K562 (cell line): ENCODE measurements around the gene PACS1.

ENCODE experiments used
- CTCF ChIP-seq, 3 experiments: IDR thresholded peaks in 2 of 3; conservative IDR thresholded peaks in 1 of 3; 2 replicates each; pipeline ENCODE4 v1.5.1; 2011 to 2012; ENCODE audit warnings: low read length in 3 of 3, mild to moderate bottlenecking in 3 of 3, control low read depth in 2 of 3, improper control_type of control experiment in 1 of 3, inconsistent platforms in 1 of 3, low read depth in 1 of 3, mixed read lengths in 1 of 3, moderate library complexity in 1 of 3; ENCODE audit not compliant: insufficient read depth in 2 of 3
- FOXK2 ChIP-seq, 2 experiments: fragments of 450-650 bp; IDR thresholded peaks in 1 of 2; conservative IDR thresholded peaks in 1 of 2; 2 replicates each; pipeline ENCODE4 v1.6.1; 2016; ENCODE audit warnings: low read depth in 2 of 2, mild to moderate bottlenecking in 1 of 2
- HDGF ChIP-seq: fragments of 450-650 bp; IDR thresholded peaks from 2 replicates; pipeline ENCODE4 v1.6.1; 2016
- PHF20 ChIP-seq: fragments of 450-650 bp; IDR thresholded peaks from 2 replicates; pipeline ENCODE4 v1.6.1; 2018; ENCODE audit not compliant: partially characterized antibody
- POLR2A ChIP-seq: fragments of 450-650 bp; conservative IDR thresholded peaks from 2 replicates; pipeline ENCODE4 v1.6.1; 2016
- TBP ChIP-seq: optimal IDR thresholded peaks from 2 replicates; pipeline ENCODE3; 2011; ENCODE audit warnings: low read depth, low read length, improper control_type of control experiment
- ZNF274 ChIP-seq: IDR thresholded peaks from 2 replicates; pipeline ENCODE4 v1.6.1; 2011; ENCODE audit warnings: low read depth, mild to moderate bottlenecking, low read length, moderate library complexity, borderline replicate concordance
- TF ChIP-seq, protein P1 (sequence below), 2 experiments: fragments of 450-650 bp in 1 of 2; IDR thresholded peaks; 2 replicates each; pipeline ENCODE4 v1.6.1; 2011 to 2017; ENCODE audit warnings: low read depth in 2 of 2, antibody characterized with exemption in 1 of 2, borderline replicate concordance in 1 of 2, low read length in 1 of 2, mild to moderate bottlenecking in 1 of 2, mixed read lengths in 1 of 2; ENCODE audit not compliant: control insufficient read depth in 1 of 2
- TF ChIP-seq, protein P2 (sequence below): fragments of 250-450 bp; sonication (Bioruptor Pico); IDR thresholded peaks from 2 replicates; pipeline ENCODE4 v1.5.0; 2021; ENCODE audit warnings: mild to moderate bottlenecking, borderline replicate concordance
- TF ChIP-seq, protein P3 (sequence below): sonication (generic); formaldehyde crosslinking; IDR thresholded peaks from 2 replicates; pipeline ENCODE4 v1.8.0; 2022; ENCODE audit warnings: missing genetic modification reagents, mild to moderate bottlenecking, moderate library complexity, borderline replicate concordance

- TF ChIP-seq TBP = no peak
- no peak for TF ChIP-seq HDGF
- TF ChIP-seq, protein P1, sequence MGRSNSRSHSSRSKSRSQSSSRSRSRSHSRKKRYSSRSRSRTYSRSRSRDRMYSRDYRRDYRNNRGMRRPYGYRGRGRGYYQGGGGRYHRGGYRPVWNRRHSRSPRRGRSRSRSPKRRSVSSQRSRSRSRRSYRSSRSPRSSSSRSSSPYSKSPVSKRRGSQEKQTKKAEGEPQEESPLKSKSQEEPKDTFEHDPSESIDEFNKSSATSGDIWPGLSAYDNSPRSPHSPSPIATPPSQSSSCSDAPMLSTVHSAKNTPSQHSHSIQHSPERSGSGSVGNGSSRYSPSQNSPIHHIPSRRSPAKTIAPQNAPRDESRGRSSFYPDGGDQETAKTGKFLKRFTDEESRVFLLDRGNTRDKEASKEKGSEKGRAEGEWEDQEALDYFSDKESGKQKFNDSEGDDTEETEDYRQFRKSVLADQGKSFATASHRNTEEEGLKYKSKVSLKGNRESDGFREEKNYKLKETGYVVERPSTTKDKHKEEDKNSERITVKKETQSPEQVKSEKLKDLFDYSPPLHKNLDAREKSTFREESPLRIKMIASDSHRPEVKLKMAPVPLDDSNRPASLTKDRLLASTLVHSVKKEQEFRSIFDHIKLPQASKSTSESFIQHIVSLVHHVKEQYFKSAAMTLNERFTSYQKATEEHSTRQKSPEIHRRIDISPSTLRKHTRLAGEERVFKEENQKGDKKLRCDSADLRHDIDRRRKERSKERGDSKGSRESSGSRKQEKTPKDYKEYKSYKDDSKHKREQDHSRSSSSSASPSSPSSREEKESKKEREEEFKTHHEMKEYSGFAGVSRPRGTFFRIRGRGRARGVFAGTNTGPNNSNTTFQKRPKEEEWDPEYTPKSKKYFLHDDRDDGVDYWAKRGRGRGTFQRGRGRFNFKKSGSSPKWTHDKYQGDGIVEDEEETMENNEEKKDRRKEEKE (IDR thresholded peaks at IDR 0.05; ENCODE audit: borderline replicate concordance in 1 of 2, control insufficient read depth in 1 of 2, low read depth in 2 of 2, low read length in 1 of 2) = no peak
- TF ChIP-seq, protein P2, sequence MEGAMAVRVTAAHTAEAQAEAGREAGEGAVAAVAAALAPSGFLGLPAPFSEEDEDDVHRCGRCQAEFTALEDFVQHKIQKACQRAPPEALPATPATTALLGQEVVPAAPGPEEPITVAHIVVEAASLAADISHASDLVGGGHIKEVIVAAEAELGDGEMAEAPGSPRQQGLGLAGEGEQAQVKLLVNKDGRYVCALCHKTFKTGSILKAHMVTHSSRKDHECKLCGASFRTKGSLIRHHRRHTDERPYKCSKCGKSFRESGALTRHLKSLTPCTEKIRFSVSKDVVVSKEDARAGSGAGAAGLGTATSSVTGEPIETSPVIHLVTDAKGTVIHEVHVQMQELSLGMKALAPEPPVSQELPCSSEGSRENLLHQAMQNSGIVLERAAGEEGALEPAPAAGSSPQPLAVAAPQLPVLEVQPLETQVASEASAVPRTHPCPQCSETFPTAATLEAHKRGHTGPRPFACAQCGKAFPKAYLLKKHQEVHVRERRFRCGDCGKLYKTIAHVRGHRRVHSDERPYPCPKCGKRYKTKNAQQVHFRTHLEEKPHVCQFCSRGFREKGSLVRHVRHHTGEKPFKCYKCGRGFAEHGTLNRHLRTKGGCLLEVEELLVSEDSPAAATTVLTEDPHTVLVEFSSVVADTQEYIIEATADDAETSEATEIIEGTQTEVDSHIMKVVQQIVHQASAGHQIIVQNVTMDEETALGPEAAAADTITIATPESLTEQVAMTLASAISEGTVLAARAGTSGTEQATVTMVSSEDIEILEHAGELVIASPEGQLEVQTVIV = no peak
- TF ChIP-seq FOXK2 (conservative IDR thresholded peaks at IDR 0.05 in 1 of 2, IDR thresholded peaks at IDR 0.05 in 1 of 2; ENCODE audit: low read depth in 2 of 2) = no peak
- no peak for TF ChIP-seq PHF20
- TF ChIP-seq CTCF (IDR thresholded peaks at IDR 0.05 in 2 of 3, conservative IDR thresholded peaks at IDR 0.05 in 1 of 3; ENCODE audit: insufficient read depth in 2 of 3, low read depth in 1 of 3, low read length in 3 of 3) = no peak
- no peak for TF ChIP-seq ZNF274
- TF ChIP-seq, protein P3, sequence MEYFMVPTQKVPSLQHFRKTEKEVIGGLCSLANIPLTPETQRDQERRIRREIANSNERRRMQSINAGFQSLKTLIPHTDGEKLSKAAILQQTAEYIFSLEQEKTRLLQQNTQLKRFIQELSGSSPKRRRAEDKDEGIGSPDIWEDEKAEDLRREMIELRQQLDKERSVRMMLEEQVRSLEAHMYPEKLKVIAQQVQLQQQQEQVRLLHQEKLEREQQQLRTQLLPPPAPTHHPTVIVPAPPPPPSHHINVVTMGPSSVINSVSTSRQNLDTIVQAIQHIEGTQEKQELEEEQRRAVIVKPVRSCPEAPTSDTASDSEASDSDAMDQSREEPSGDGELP = no peak
- TF ChIP-seq POLR2A = no peak
These were observed 162.7 kb downstream of the PACS1 start for GRCh38 chr11:66232769-66233168.
